VCaP (cell line): ENCODE measurements around the gene HSPG2.
"Not testable (repeated sequence)": the region's sequence is repeated elsewhere in the genome, so short reads cannot be mapped to it uniquely, and the experiment has no call there.

Source experiments
- H3K27ac ChIP-seq: fragments of 450-650 bp; 2 replicates; pipeline ENCODE4 v1.5.1; 2017
- TF ChIP-seq, protein P1 (sequence below): fragments of 450-650 bp; conservative IDR thresholded peaks from 2 replicates; pipeline ENCODE4 v1.5.1; 2017; ENCODE audit warnings: mild to moderate bottlenecking, moderate library complexity

HSPG2 gene

GRCh38 chr1:21922090-21923013 lies 14.8 kb downstream of the HSPG2 start:
- H3K27ac ChIP-seq: no peak overlapping the region; the same call in 1 of the 2 replicates
- TF ChIP-seq, protein P1, sequence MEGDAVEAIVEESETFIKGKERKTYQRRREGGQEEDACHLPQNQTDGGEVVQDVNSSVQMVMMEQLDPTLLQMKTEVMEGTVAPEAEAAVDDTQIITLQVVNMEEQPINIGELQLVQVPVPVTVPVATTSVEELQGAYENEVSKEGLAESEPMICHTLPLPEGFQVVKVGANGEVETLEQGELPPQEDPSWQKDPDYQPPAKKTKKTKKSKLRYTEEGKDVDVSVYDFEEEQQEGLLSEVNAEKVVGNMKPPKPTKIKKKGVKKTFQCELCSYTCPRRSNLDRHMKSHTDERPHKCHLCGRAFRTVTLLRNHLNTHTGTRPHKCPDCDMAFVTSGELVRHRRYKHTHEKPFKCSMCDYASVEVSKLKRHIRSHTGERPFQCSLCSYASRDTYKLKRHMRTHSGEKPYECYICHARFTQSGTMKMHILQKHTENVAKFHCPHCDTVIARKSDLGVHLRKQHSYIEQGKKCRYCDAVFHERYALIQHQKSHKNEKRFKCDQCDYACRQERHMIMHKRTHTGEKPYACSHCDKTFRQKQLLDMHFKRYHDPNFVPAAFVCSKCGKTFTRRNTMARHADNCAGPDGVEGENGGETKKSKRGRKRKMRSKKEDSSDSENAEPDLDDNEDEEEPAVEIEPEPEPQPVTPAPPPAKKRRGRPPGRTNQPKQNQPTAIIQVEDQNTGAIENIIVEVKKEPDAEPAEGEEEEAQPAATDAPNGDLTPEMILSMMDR: no peak

- TF ChIP-seq, protein P1: no peak
- H3K27ac ChIP-seq: no peak overlapping the region
These were observed 15.8 kb downstream of the HSPG2 start for GRCh38 chr1:21921100-21921875.

DNA sequence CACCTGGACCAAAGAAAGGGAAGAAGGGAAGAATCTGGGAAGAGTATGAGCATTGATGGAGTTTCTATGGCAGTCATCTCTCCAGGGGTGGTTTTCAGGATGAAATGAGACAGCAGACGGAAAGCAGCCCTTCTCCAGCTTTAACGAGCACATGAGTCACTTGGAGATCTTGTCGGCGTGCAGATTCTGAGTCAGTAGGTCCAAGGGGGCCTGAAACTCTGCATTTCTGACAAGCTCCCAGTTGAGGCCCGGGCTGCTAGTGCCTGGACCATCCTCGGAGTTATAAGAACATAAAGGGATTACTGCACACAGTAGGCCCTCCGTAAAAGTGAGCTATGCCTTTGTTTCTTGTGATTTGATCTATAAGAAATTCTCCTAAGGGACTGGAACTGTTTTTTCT lies 17.6 kb downstream of the HSPG2 start:
- H3K27ac ChIP-seq: no peak overlapping the region
- TF ChIP-seq, protein P1: no peak

GRCh38 chr1:21917239-21917631 lies 19.9 kb downstream of the HSPG2 start:
- not testable (repeated sequence) for H3K27ac ChIP-seq

- H3K27ac ChIP-seq: peak overlapping the region; percentile 59; the same call in 1 of the 2 replicates
- TF ChIP-seq, protein P1: no peak
These were observed 20.5 kb downstream of the HSPG2 start for GRCh38 chr1:21916447-21917238.

DNA sequence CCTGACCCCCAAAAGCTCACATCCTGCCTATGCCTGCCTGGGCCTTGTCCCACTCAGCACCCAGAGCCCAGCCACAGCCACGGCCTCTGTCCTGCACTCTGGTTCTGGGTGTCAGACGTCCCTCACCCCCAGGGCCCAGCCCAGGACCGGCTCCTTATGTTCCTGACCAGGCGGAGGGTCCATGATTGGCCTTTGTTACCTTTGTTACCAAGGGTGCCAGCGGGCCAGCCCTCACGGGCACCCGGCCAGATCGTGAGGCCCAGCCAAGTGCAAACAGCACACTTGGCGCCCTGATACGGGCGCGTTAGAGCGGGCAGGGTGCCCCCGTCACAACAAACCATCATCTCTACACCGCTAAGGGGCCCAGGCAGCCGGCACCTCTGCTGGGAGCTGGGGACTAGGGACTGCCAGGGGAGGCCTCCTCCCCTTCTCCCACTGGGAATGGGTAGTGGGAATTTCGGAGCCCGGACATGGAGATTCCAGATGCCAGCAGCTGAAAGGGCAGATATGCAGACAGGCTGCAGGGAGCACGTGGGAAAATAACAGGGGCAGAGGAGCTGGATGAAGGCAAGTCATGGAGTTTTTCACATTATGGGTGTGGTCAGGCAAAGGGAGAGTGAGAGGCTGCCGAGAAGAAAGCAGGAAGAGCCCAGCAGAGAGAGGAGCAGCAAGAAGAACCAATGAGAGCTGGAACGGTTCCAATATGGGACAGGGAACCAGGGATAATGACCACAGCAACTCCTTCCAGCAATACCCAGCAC lies 22.1 kb downstream of the HSPG2 start:
- TF ChIP-seq, protein P1: no peak
- H3K27ac ChIP-seq: peak overlapping the region; percentile 59

GRCh38 chr1:21914450-21914849 lies 22.7 kb downstream of the HSPG2 start:
- peak overlapping the region; percentile 59 for H3K27ac ChIP-seq
- TF ChIP-seq, protein P1: no peak
